Stomach (tissue), 9 donors: ENCODE data around the gene ATP9B. TPM values are rescaled to one million over a fixed set of nuclear protein-coding genes. Genes with fewer than 3 reads are reported as not detected.

Experiments
- DNase-seq, 2 donors: peaks; one replicate each; pipeline versions ENCODE4 v3.0.0 to v3.0.0-alpha.2; 2013 to 2019
- H3K27ac ChIP-seq, 5 donors: fragments of 200-600 bp in 4 of 5; sonication (generic) in 4 of 5; one replicate each; pipeline ENCODE4 v1.5.1; 2013 to 2019; ENCODE audit warnings: mild to moderate bottlenecking in 1 of 5, moderate library complexity in 1 of 5
- H3K27me3 ChIP-seq, 3 donors: fragments of 200-600 bp; sonication (generic); one replicate each; pipeline ENCODE4 v1.5.1; 2017 to 2019; ENCODE audit warnings: mixed run types in 1 of 3
- H3K36me3 ChIP-seq, 4 donors: fragments of 200-600 bp; sonication (generic); 1 replicate in 3 of 4; 2 replicates in 1 of 4; pipeline ENCODE4 v1.5.1; 2016 to 2019
- H3K4me1 ChIP-seq, 4 donors: fragments of 200-600 bp; sonication (generic); one replicate each; pipeline ENCODE4 v1.5.1; 2016 to 2019
- H3K4me3 ChIP-seq, 4 donors: fragments of 200-600 bp; sonication (generic) in 3 of 4; one replicate each; pipeline ENCODE4 v1.5.1; 2016 to 2019; ENCODE audit warnings: mild to moderate bottlenecking in 1 of 4
- H3K9me3 ChIP-seq, 4 donors: fragments of 200-600 bp; sonication (generic); one replicate each; pipeline ENCODE4 v1.5.1; 2016 to 2019
- EP300 ChIP-seq: sonication (generic); formaldehyde crosslinking; IDR thresholded peaks from one replicate; pipeline ENCODE4 v1.6.1; 2017; ENCODE audit warnings: antibody characterized with exemption
- POLR2A ChIP-seq, 4 donors: fragments of 450-650 bp; IDR thresholded peaks; one replicate each; pipeline ENCODE4 v1.6.1; 2016; ENCODE audit warnings: antibody characterized with exemption in 4 of 4, control low read depth in 2 of 4, mild to moderate bottlenecking in 1 of 4, moderate library complexity in 1 of 4
- POLR2AphosphoS5 ChIP-seq, 3 donors: sonication (generic); formaldehyde crosslinking; IDR thresholded peaks; one replicate each; pipeline ENCODE4 v1.6.1; 2016; ENCODE audit warnings: antibody characterized with exemption in 3 of 3
- WGBS, 5 donors: extraction: QIAGEN DNeasy Blood & Tissue Kit in 3 of 5; methylation state at CpG; one replicate each; pipeline versions ENCODE4 v1.1.5 to v1.1.7; 2013 to 2018; 5-methylcytosine and 5-hydroxymethylcytosine counted together
- intact Hi-C: fragments of 100-400 bp; cut with DNase I; formaldehyde crosslinking; loops from one replicate; pipeline ENCODE4 v1.15.1; 2023; ENCODE audit warnings: low total_unique reads
- polyA plus RNA-seq, 3 donors: library from polyadenylated mRNA; stranded (reverse); fragments of 200-250 nt; gene quantifications; one replicate each; pipeline ENCODE4 v1.2.3, GENCODE V29; 2013
- total RNA-seq, 5 donors: library from RNA; depleted of rRNA; stranded (reverse); fragments of >200 nt; gene quantifications; one replicate each; pipeline versions ENCODE4 v1.1.0 to v1.2.3, GENCODE V29; 2014 to 2016
- TF ChIP-seq, protein P1 (sequence below), 7 experiments: fragments of 450-650 bp in 4 of 7; fragments of 200-600 bp in 3 of 7; sonication (generic) in 3 of 7; IDR thresholded peaks; one replicate each; pipeline ENCODE4 v1.5.1; 2016 to 2019; ENCODE audit warnings: antibody characterized with exemption in 7 of 7, control low read depth in 2 of 7, mild to moderate bottlenecking in 1 of 7
- donor health status: healthy with polysubstance abuse.
- donor health status: Bipolar disorder and iron deficiency.
- donor health status: healthy.

Gene ATP9B
- total and polyA plus RNA-seq, 8 donors = 10.6 to 128 (median 34.9) TPM

DNA sequence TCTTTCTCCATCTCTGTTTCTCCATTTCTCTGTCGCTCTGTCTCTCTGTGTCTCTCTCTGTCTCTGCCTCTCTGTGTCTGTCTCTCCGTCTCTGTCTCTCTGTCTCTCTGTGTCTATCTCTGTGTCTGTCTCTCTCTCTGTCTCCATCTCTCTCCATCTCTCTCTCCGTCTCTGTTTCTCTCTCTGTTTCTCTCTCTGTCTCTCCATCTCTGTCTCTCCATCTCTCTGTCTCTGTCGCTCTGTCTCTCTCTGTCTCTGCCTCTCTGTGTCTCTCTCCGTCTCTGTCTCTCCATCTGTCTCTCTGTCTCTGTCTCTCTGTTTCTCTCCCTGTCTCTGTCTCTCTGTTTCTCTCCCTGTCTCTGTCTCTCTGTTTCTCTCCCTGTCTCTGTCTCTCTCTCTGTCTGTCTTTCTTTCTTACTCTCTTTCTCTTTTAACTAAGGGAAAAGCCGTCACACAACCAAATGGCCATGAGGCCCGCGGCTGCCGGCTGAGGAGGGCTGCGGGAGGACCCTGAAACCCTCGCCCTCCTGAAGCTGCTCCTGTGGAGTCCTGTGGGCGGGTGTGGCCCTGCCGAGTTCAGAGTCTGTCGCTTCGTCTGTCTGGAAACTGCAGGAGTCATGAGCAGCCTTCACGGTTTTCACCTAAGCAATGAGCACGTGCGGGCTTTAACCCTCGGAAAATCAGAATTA is 355.8 kb downstream of the ATP9B start:
- WGBS, 5 donors = 75 to 90% (median 83%) methylated on average over 19 of the region's 19 CpGs
- Histone ChIP-seq H3K36me3 (peaks cover 0 to 20% (median 13%) of the 10 kb centered on the region in 4 donors), H3K9me3 (no peaks in the 10 kb centered on the region), H3K27me3 (no peaks in the 10 kb centered on the region), H3K4me3 (no peak overlapping the region), H3K4me1 (peaks cover 0 to 17% (median 9%) of the 10 kb centered on the region in 4 donors), H3K27ac (no peak overlapping the region)
- intact Hi-C loops = no loop called here
- no peak for TF ChIP-seq POLR2AphosphoS5 (IDR thresholded peaks at IDR 0.05)
- no peak for DNase-seq

DNA sequence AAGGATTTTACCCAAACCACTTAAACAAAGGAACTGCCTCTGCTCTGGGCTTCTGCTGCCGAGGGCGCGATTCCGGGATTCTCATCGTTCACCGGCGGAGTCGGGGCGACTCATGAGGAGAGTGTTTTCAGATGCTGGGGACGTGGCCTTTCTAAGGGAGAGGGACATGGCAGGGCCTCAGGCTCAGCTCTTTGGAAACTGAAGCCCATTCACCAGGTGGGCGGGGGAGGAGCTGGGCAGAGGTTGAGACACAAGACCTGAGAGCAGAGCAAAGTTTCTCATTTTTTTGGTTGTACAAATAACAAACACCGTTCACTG is 356.3 kb downstream of the ATP9B start:
- DNase-seq = no peak
- Histone ChIP-seq H3K27me3 (no peaks in the 10 kb centered on the region), H3K4me3 (no peak overlapping the region), H3K27ac (no peak overlapping the region), H3K9me3 (no peaks in the 10 kb centered on the region), H3K36me3 (peaks cover 0 to 16% (median 10%) of the 10 kb centered on the region in 4 donors), H3K4me1 (peaks cover 0 to 17% (median 9%) of the 10 kb centered on the region in 4 donors)
- intact Hi-C loops = no loop called here
- WGBS, 5 donors = 81 to 89% (median 82%) methylated on average over 12 of the region's 12 CpGs
- TF ChIP-seq, protein P1, sequence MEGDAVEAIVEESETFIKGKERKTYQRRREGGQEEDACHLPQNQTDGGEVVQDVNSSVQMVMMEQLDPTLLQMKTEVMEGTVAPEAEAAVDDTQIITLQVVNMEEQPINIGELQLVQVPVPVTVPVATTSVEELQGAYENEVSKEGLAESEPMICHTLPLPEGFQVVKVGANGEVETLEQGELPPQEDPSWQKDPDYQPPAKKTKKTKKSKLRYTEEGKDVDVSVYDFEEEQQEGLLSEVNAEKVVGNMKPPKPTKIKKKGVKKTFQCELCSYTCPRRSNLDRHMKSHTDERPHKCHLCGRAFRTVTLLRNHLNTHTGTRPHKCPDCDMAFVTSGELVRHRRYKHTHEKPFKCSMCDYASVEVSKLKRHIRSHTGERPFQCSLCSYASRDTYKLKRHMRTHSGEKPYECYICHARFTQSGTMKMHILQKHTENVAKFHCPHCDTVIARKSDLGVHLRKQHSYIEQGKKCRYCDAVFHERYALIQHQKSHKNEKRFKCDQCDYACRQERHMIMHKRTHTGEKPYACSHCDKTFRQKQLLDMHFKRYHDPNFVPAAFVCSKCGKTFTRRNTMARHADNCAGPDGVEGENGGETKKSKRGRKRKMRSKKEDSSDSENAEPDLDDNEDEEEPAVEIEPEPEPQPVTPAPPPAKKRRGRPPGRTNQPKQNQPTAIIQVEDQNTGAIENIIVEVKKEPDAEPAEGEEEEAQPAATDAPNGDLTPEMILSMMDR (IDR thresholded peaks at IDR 0.05) = no peak
- TF ChIP-seq POLR2A (IDR thresholded peaks at IDR 0.05) (no peak), EP300 (no peak), POLR2AphosphoS5 (IDR thresholded peaks at IDR 0.05) (no peak)

DNA sequence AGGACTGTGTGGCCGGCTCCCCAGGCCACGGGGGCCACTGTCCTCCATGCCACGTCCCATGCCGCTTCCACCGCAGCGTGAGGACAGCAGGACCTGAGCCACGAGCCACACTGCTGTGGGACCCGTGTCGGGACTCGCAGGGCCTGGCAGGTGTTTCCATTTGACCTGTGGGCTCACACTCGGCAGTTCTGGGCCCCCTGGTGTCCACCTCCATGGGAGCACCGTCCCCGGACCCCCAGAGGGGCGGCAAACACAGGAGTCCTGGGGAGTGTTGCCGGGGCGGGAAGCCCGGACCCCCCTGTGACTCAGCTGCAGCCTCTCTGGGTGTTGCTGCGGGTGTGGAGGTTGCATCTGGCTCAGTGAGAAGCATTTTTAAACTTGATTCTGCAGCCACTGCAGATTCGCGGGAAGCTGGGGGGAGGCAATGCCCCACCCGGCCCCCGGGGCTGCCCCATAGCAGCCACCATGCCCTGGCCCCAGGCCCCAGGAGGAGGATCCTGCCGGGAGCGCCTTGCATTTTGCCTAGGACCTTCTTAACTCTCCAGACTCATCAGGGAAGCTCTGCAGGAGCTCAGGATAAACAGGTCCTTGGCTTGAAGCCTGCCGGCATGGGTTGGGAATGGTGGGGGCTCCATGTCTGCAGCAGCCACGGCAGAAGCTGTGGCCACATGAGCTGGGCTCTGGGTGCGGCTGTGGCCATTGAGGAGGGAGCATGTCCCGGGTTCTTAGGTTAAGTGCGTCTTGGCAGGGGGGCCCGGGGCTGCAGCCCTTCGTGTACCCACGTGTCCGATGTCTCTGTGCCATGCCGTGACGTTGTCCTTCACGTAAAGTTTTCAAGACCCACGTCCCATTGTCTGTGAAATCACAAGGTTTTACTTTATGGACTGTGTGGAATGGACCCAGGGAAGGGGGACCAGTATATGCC is 357.4 kb downstream of the ATP9B start:
- H3K4me1 ChIP-seq = peaks cover 0 to 17% (median 9%) of the 10 kb centered on the region in 4 donors
- no peak for TF ChIP-seq POLR2AphosphoS5 (IDR thresholded peaks at IDR 0.05)
- TF ChIP-seq, protein P1 (IDR thresholded peaks at IDR 0.05) = no peak
- no peak for TF ChIP-seq EP300
- WGBS, 5 donors = 83 to 86% (median 85%) methylated on average over 32 to 37 of the region's 37 CpGs
- no peak for DNase-seq
- no peak overlapping the region for H3K4me3 ChIP-seq
- peaks cover 0 to 5% (median 0%) of the 10 kb centered on the region in 4 donors for H3K36me3 ChIP-seq
- no peaks in the 10 kb centered on the region for H3K27me3 ChIP-seq
- no peak overlapping the region for H3K27ac ChIP-seq
- intact Hi-C loops = no loop called here
- H3K9me3 ChIP-seq = no peaks in the 10 kb centered on the region

DNA sequence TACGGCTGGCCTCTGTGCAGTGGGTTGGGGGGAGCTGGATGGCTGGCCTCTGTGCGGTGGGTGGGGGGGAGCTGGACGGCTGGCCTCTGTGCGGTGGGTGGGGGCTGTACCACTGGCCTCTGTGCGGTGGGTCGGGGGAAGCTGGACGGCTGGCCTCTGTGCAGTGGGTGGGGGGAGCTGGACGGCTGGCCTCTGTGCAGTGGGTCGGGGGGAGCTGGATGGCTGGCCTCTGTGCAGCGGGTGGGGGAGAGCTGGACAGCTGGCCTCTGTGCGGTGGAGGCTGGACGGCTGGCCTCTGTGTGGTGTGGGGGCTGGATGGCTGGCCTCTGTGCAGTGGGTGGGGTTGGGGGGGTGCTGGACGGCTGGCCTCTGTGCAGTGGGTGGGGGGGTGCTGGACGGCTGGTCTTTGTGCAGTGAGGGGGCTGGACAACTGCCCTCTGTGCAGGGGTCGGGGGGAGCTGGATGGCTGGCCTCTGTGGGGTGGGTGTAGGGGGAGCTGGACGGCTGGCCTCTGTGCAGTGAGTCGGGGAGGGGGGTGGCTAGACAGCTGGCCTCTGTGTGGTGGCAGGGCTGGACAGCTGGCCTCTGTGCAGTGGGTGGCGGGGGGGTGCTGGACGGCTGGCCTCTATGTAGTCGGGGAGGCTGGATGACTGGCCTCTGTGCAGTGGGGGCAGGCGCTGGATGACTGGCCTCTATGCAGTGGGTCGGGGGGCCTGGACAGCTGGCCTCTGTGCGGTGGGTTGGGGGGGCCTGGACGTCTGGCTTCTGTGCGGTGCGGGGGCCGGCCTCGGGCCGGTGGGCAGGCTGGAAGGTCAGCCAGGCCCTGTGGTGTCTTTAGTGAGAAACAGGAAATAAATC is 358.4 kb downstream of the ATP9B start:
- TF ChIP-seq EP300 = no peak
- TF ChIP-seq, protein P1 (IDR thresholded peaks at IDR 0.05) = no peak
- no peak for TF ChIP-seq POLR2AphosphoS5 (IDR thresholded peaks at IDR 0.05)
- TF ChIP-seq POLR2A (IDR thresholded peaks at IDR 0.05) = no peak
- WGBS, 5 donors = 59 to 89% (median 84%) methylated on average over 8 to 29 of the region's 29 CpGs
- peaks cover 0 to 5% (median 0%) of the 10 kb centered on the region in 4 donors for H3K36me3 ChIP-seq
- no peak for DNase-seq
- H3K4me3 ChIP-seq = no peak overlapping the region
- no peak overlapping the region for H3K27ac ChIP-seq
- intact Hi-C loops = no loop called here
- H3K27me3 ChIP-seq = no peaks in the 10 kb centered on the region
- peaks cover 0 to 13% (median 9%) of the 10 kb centered on the region in 4 donors for H3K4me1 ChIP-seq
- no peaks in the 10 kb centered on the region for H3K9me3 ChIP-seq

Other genes with a start within 250 kb of the ATP9B start
- not detected for gene SALL3, start 89.6 kb upstream of the ATP9B start, total RNA-seq
- not detected for gene SALL3, start 89.6 kb upstream of the ATP9B start, polyA plus RNA-seq